Activated naive CD8-positive, alpha-beta T cell (primary cell): ENCODE results near the gene HMGB1.
"Not testable (repeated sequence)": the region's sequence is repeated elsewhere in the genome, so short reads cannot be mapped to it uniquely, and the experiment has no call there.

ENCODE experiments used
- H3K27ac Mint-ChIP-seq: one replicate; pipeline ENCODE4 v1.8.0; 2021; ENCODE audit warnings: mixed read lengths
- H3K27me3 Mint-ChIP-seq: one replicate; pipeline ENCODE4 v1.8.0; 2021; ENCODE audit warnings: mixed read lengths
- H3K36me3 Mint-ChIP-seq: one replicate; pipeline ENCODE4 v1.8.0; 2021; ENCODE audit warnings: mixed read lengths
- H3K4me1 Mint-ChIP-seq: one replicate; pipeline ENCODE4 v1.8.0; 2021; ENCODE audit warnings: low read depth, mixed read lengths
- H3K4me3 Mint-ChIP-seq: one replicate; pipeline ENCODE4 v1.8.0; 2021; ENCODE audit warnings: mild to moderate bottlenecking, mixed read lengths
- H3K9me3 Mint-ChIP-seq: one replicate; pipeline ENCODE4 v1.8.0; 2021; ENCODE audit warnings: low read depth, mixed read lengths

HMGB1 gene

GRCh38 chr13:30454991-30455390 is 10.7 kb downstream of the HMGB1 start:
- H3K27me3 Mint-ChIP-seq, result no peaks in the 10 kb centered on the region
- H3K4me1 Mint-ChIP-seq, result peaks cover 24% of the 10 kb centered on the region
- H3K27ac Mint-ChIP-seq, result no peak overlapping the region
- H3K4me3 Mint-ChIP-seq, result no peak overlapping the region
- H3K9me3 Mint-ChIP-seq, result no peaks in the 10 kb centered on the region
- no peaks in the 10 kb centered on the region for H3K36me3 Mint-ChIP-seq

DNA sequence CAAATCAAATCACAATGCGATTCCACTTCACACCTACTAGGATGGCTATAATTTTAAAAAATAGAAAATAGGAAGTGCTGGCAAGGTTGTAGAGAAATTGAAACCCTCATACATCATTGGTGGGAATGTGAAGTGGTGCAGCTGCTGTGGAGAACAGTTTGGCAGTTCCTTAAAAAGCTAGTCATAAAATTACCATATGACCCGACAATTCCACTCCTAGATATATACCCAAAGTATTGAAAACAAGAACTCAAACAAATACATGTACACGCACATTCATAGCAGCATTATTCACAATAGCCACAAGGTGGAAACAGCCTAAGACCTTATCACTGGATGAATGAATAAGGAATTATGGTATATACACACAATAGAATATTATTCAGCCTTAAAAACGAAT is 12.0 kb downstream of the HMGB1 start:
- Mint-ChIP-seq H3K4me3 (no peak overlapping the region), H3K27ac (no peak overlapping the region), H3K27me3 (no peaks in the 10 kb centered on the region)

GRCh38 chr13:30451476-30451875 is 14.3 kb downstream of the HMGB1 start:
- not testable (repeated sequence) for H3K9me3 Mint-ChIP-seq, H3K36me3 Mint-ChIP-seq, H3K4me3 Mint-ChIP-seq, H3K27me3 Mint-ChIP-seq, H3K27ac Mint-ChIP-seq, H3K4me1 Mint-ChIP-seq

More for the DNA sequence above, 12.0 kb downstream of the HMGB1 start:
- H3K4me1 Mint-ChIP-seq, result peaks cover 15% of the 10 kb centered on the region
- H3K36me3 Mint-ChIP-seq, result no peaks in the 10 kb centered on the region
- no peaks in the 10 kb centered on the region for H3K9me3 Mint-ChIP-seq

- Mint-ChIP-seq H3K27me3 (peaks cover 4% of the 10 kb centered on the region), H3K27ac (no peak overlapping the region), H3K4me1 (peaks cover 9% of the 10 kb centered on the region), H3K36me3 (peaks cover 4% of the 10 kb centered on the region), H3K9me3 (no peaks in the 10 kb centered on the region), H3K4me3 (no peak overlapping the region)
Measured at GRCh38 chr13:30450066-30450465, 15.7 kb downstream of the HMGB1 start.

GRCh38 chr13:30448441-30448840 is 17.3 kb downstream of the HMGB1 start:
- H3K27ac Mint-ChIP-seq, result no peak overlapping the region
- peaks cover 4% of the 10 kb centered on the region for H3K36me3 Mint-ChIP-seq
- H3K4me3 Mint-ChIP-seq, result no peak overlapping the region
- no peaks in the 10 kb centered on the region for H3K9me3 Mint-ChIP-seq
- H3K27me3 Mint-ChIP-seq, result peaks cover 4% of the 10 kb centered on the region
- H3K4me1 Mint-ChIP-seq, result peaks cover 9% of the 10 kb centered on the region

DNA sequence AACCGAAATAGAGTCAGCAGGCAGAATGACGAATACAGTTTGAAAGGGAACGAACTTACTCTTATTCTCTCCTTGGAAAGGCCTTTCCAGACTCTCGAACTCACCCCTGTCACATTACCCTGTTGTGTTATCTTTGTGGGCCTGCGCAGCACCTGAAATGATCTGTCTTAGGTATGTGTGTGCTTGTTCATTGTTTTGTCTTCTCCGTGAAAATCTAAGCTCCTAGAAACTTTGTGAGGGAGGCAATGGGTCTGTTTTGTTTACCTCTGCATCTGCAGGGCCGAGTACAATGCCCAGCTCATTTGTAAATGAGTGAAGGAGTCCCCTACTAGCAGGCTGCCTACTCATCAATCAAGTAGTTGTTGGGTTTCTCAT is 19.6 kb downstream of the HMGB1 start:
- H3K36me3 Mint-ChIP-seq, result peaks cover 4% of the 10 kb centered on the region
- peaks cover 12% of the 10 kb centered on the region for H3K4me1 Mint-ChIP-seq
- peaks cover 4% of the 10 kb centered on the region for H3K27me3 Mint-ChIP-seq
- H3K9me3 Mint-ChIP-seq, result no peaks in the 10 kb centered on the region
- H3K4me3 Mint-ChIP-seq, result peak overlapping the region; percentile 27
- no peak overlapping the region for H3K27ac Mint-ChIP-seq

DNA sequence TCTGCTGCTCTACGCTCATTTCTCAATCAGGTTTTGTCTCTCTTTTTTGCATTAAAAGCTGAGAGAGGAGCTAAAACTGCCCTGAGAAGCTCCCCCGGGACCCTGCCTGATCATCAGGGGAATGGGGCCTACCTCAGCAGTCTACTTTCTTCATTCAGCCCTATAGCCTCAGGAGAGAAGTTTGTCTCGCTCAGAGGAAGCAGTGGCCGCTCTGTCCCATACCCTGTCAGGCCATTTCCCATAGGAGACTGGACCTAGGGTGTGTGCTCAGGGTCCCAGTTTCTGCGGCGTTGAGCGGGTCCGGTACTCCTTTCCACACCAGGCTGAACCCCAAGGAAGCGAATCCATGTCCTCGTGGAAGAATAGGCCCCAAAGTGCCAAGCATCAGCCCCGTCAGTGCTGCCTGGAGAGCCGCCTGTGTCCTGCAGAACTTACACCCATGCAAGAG is 21.8 kb downstream of the HMGB1 start:
- no peak overlapping the region for H3K4me3 Mint-ChIP-seq
- H3K27me3 Mint-ChIP-seq, result peaks cover 4% of the 10 kb centered on the region
- peaks cover 5% of the 10 kb centered on the region for H3K36me3 Mint-ChIP-seq
- peaks cover 14% of the 10 kb centered on the region for H3K4me1 Mint-ChIP-seq
- no peak overlapping the region for H3K27ac Mint-ChIP-seq
- H3K9me3 Mint-ChIP-seq, result no peaks in the 10 kb centered on the region

GRCh38 chr13:30443491-30443890 is 22.2 kb downstream of the HMGB1 start:
- not testable (repeated sequence) for H3K27me3 Mint-ChIP-seq, H3K9me3 Mint-ChIP-seq, H3K36me3 Mint-ChIP-seq, H3K27ac Mint-ChIP-seq, H3K4me3 Mint-ChIP-seq
- H3K4me1 Mint-ChIP-seq, result peaks cover 14% of the 10 kb centered on the region

GRCh38 chr13:30442926-30443325 is 22.8 kb downstream of the HMGB1 start:
- H3K36me3 Mint-ChIP-seq, result peaks cover 5% of the 10 kb centered on the region
- no peak overlapping the region for H3K4me3 Mint-ChIP-seq
- peaks cover 14% of the 10 kb centered on the region for H3K4me1 Mint-ChIP-seq
- H3K27ac Mint-ChIP-seq, result no peak overlapping the region
- no peaks in the 10 kb centered on the region for H3K9me3 Mint-ChIP-seq
- peaks cover 4% of the 10 kb centered on the region for H3K27me3 Mint-ChIP-seq

- peaks cover 2% of the 10 kb centered on the region for H3K36me3 Mint-ChIP-seq
- no peak overlapping the region for H3K27ac Mint-ChIP-seq
- H3K4me3 Mint-ChIP-seq, result no peak overlapping the region
- peaks cover 1% of the 10 kb centered on the region for H3K27me3 Mint-ChIP-seq
- H3K4me1 Mint-ChIP-seq, result peaks cover 12% of the 10 kb centered on the region
- no peaks in the 10 kb centered on the region for H3K9me3 Mint-ChIP-seq
Measured at GRCh38 chr13:30440910-30441703, 24.6 kb downstream of the HMGB1 start.

DNA sequence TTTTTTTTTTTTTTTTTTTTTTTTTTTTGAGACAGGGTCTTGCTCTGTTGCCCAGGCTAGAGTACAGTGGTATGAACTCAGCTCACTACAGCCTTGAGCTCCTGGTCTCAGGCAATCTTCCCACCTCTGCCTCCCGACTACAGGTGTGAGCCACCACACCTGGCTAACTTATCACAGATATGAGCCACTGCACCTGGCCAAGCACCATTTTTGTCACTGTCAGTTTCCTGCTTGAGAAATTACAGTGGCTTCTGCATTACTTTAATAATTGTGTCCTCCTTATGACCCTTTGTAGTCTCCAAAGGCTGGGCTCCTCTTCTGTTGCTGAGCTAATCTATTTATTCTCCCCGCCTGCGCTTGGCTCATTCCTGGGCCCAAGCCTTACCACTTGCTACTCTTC is 27.4 kb downstream of the HMGB1 start:
- Mint-ChIP-seq H3K27ac (no peak overlapping the region), H3K27me3 (no peaks in the 10 kb centered on the region)

GRCh38 chr13:30437177-30437576 is 28.6 kb downstream of the HMGB1 start:
- H3K27ac Mint-ChIP-seq, result no peak overlapping the region
- H3K4me3 Mint-ChIP-seq, result no peak overlapping the region
- no peaks in the 10 kb centered on the region for H3K27me3 Mint-ChIP-seq
- H3K9me3 Mint-ChIP-seq, result no peaks in the 10 kb centered on the region
- peaks cover 2% of the 10 kb centered on the region for H3K36me3 Mint-ChIP-seq
- peaks cover 5% of the 10 kb centered on the region for H3K4me1 Mint-ChIP-seq

More for the DNA sequence above, 27.4 kb downstream of the HMGB1 start:
- Mint-ChIP-seq H3K9me3 (no peaks in the 10 kb centered on the region), H3K4me3 (no peak overlapping the region), H3K4me1 (peaks cover 5% of the 10 kb centered on the region), H3K36me3 (peaks cover 2% of the 10 kb centered on the region)

GRCh38 chr13:30435911-30436451 is 29.8 kb downstream of the HMGB1 start:
- H3K9me3 Mint-ChIP-seq, result no peaks in the 10 kb centered on the region
- no peak overlapping the region for H3K27ac Mint-ChIP-seq
- H3K4me3 Mint-ChIP-seq, result no peak overlapping the region
- no peaks in the 10 kb centered on the region for H3K27me3 Mint-ChIP-seq
- H3K4me1 Mint-ChIP-seq, result peaks cover 11% of the 10 kb centered on the region
- no peaks in the 10 kb centered on the region for H3K36me3 Mint-ChIP-seq

- no peaks in the 10 kb centered on the region for H3K27me3 Mint-ChIP-seq
- H3K36me3 Mint-ChIP-seq, result no peaks in the 10 kb centered on the region
- H3K9me3 Mint-ChIP-seq, result no peaks in the 10 kb centered on the region
- peaks cover 28% of the 10 kb centered on the region for H3K4me1 Mint-ChIP-seq
- H3K4me3 Mint-ChIP-seq, result peak overlapping the region; percentile 44
- H3K27ac Mint-ChIP-seq, result peak overlapping the region; percentile 94
Measured at GRCh38 chr13:30431269-30431940, 34.3 kb downstream of the HMGB1 start.
